ENCODE measurements around the gene FHDC1. TPM values are rescaled to one million over a fixed set of nuclear protein-coding genes. Genes with fewer than 3 reads are reported as not detected.
A peak's percentile ranks its signal among the peaks of the same experiment; 100 is the strongest.

Gene FHDC1
- total RNA-seq, 1 experiment from 2014 or later: 19.9 TPM

DNA sequence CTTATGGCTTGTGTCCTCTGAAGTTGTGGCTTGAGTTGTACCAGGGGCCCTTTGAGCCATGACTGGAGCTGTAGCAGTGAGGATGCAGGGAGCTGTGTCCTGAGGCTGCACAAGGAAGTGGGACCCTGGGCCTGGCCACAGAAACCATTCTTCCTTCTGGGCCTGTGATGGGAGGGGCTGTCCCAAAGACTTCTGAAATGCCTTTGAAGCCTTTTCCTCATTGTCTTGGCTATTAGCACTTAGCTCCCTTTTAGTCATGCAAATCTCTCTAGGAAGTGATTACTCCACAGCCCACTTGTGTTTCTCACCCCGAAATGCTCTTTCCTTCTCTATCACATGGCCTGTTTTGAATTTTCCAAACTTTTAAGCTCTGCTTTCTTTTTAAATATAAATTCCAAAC lies 92.4 kb downstream of the FHDC1 start:
- no peak overlapping the region for H2BK15ac ChIP-seq (ENCODE audit: low read depth, low read length)
- H2AK5ac ChIP-seq (ENCODE audit: insufficient read length, low read length): no peak overlapping the region
- H2BK12ac ChIP-seq (ENCODE audit: insufficient read length, low read depth, low read length): no peak overlapping the region
- WGBS (ENCODE audit: extremely low coverage, insufficient read length, low lambda C conversion rate): no CpG with 5 or more reads among the region's 1 CpG
- H4K20me1 ChIP-seq (ENCODE audit: control insufficient read depth, insufficient read depth, insufficient read length): no peaks in the 10 kb centered on the region
- no peaks in the 10 kb centered on the region for H3K79me2 ChIP-seq (ENCODE audit: insufficient read depth, low read length)
- peaks cover 4 to 30% of the 10 kb centered on the region in 2 experiments for H3K9me3 Mint-ChIP-seq
- peaks cover 20% of the 10 kb centered on the region for H3K27me3 Mint-ChIP-seq (ENCODE audit: low read depth)
- no peak overlapping the region for H3K27ac Mint-ChIP-seq
- no peak overlapping the region for H3T11ph ChIP-seq (ENCODE audit: low read length)
- no peak overlapping the region for H4K8ac ChIP-seq (replicated peaks; ENCODE audit: insufficient read length, low read depth, low read length)
- peaks cover 16 to 25% (median 20%) of the 10 kb centered on the region in 3 experiments for H3K36me3 Mint-ChIP-seq (ENCODE audit: insufficient read depth in 1 of 3, low read depth in 3 of 3)
- H3K79me1 ChIP-seq (ENCODE audit: insufficient read depth, low read depth, low read length, poor library complexity, severe bottlenecking): no peaks in the 10 kb centered on the region
- H3K14ac ChIP-seq (ENCODE audit: insufficient read depth, low read length): no peak overlapping the region
- no peak overlapping the region for H2BK20ac ChIP-seq (ENCODE audit: low read depth, low read length, poor library complexity, severe bottlenecking)
- DNase-seq: peak; percentile 49
- H3K27ac ChIP-seq (ENCODE audit: insufficient read length, low read depth, low read length): no peak overlapping the region
- peaks cover 13% of the 10 kb centered on the region for H3K9me3 ChIP-seq (ENCODE audit: control insufficient read depth, low read depth, low read length)
- H3K23ac ChIP-seq (ENCODE audit: insufficient read length, low read depth, low read length): no peak overlapping the region
- H3K23me2 ChIP-seq (ENCODE audit: insufficient read length, low read depth, low read length, poor library complexity, severe bottlenecking): no peaks in the 10 kb centered on the region
- H2BK5ac ChIP-seq (ENCODE audit: insufficient read length, low read length): no peak overlapping the region
- no peak overlapping the region for H3K56ac ChIP-seq (ENCODE audit: insufficient read length, low read depth, low read length)
- no peaks in the 10 kb centered on the region for H3K27me3 ChIP-seq (ENCODE audit: insufficient read depth, low read length)
- H3K4me3 Mint-ChIP-seq: no peak overlapping the region
- no peak overlapping the region for H3K4me2 ChIP-seq (ENCODE audit: insufficient read depth, insufficient read length, low read length)
- no peaks in the 10 kb centered on the region; the same call in 1 of the 2 replicates for H3K4me1 ChIP-seq (ENCODE audit: insufficient read depth, low read length)
- H2AFZ ChIP-seq (ENCODE audit: low read length): no peak overlapping the region
- H4K5ac ChIP-seq (ENCODE audit: insufficient read length, low read depth, low read length): no peak overlapping the region
- TF ChIP-seq, protein P1, sequence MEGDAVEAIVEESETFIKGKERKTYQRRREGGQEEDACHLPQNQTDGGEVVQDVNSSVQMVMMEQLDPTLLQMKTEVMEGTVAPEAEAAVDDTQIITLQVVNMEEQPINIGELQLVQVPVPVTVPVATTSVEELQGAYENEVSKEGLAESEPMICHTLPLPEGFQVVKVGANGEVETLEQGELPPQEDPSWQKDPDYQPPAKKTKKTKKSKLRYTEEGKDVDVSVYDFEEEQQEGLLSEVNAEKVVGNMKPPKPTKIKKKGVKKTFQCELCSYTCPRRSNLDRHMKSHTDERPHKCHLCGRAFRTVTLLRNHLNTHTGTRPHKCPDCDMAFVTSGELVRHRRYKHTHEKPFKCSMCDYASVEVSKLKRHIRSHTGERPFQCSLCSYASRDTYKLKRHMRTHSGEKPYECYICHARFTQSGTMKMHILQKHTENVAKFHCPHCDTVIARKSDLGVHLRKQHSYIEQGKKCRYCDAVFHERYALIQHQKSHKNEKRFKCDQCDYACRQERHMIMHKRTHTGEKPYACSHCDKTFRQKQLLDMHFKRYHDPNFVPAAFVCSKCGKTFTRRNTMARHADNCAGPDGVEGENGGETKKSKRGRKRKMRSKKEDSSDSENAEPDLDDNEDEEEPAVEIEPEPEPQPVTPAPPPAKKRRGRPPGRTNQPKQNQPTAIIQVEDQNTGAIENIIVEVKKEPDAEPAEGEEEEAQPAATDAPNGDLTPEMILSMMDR (conservative IDR thresholded peaks at IDR 0.05): no peak
- no peak overlapping the region for H3K4ac ChIP-seq (ENCODE audit: low read depth, low read length)
- peaks cover 6 to 11% of the 10 kb centered on the region in 2 experiments for H3K4me1 Mint-ChIP-seq
- no peak overlapping the region for H3K9ac ChIP-seq (ENCODE audit: extremely low read depth, insufficient read length, low read length)
- no peak overlapping the region for H4K91ac ChIP-seq (ENCODE audit: insufficient read length, low read depth, low read length)
- H2BK120ac ChIP-seq (ENCODE audit: low read depth, low read length, poor library complexity, severe bottlenecking): no peak overlapping the region
- H3K18ac ChIP-seq (ENCODE audit: insufficient read length, low read depth, low read length): no peak overlapping the region

Other genes with a start within 250 kb of the FHDC1 start
- gene TIGD4, start 156.6 kb upstream of the FHDC1 start, total RNA-seq (2021): 2.0 TPM in 2 replicates
- 29.3 and 30.8 TPM in 2 replicates for gene ARFIP1, start 156.4 kb upstream of the FHDC1 start, total RNA-seq (2021)

All from H9 (cell line).